HepG2 (cell line): Measurements from ENCODE around the gene JPH2. TPM values are rescaled to one million over a fixed set of nuclear protein-coding genes. Genes with fewer than 3 reads are reported as not detected.

Source experiments
- ATAC-seq: fragments of 200-7000 bp; cut with Tn5 transposase; 3 replicates; pipeline ENCODE4 v1.9.1; 2020; ENCODE audit warnings: mild to moderate bottlenecking, moderate library complexity
- BruUV-seq: library from RNA; stranded (reverse); fragments of 400-500 nt; replicated peaks from 2 replicates; lab custom pipeline; 2021; lab: Mats Ljungman, UMichigan
- CTCF ChIA-PET: fragments of 300-600 bp; formaldehyde crosslinking; extraction: SDS; loops from one replicate; lab custom pipeline; 2021; ENCODE audit warnings: low total read pairs, inconsistent platforms, low intra/inter-chr PET ratio; lab: Yijun Ruan, JAX
- POLR2A ChIA-PET: fragments of 350-600 bp; sonication (Branson Sonifier 250); formaldehyde crosslinking; loops from one replicate; lab custom pipeline; 2020; ENCODE audit warnings: antibody characterized with exemption, inconsistent platforms; lab: Yijun Ruan, JAX
- DNase-seq: peaks from one replicate; pipeline ENCODE4 v3.0.0-alpha.2; 2015; ENCODE audit warnings: low spot score
- FAIRE-seq: peaks from 3 replicates; lab custom pipeline; 2011; peaks lifted over from hg19 to GRCh38; lab: Jason Lieb, UNC
- H2AFZ ChIP-seq: one replicate; pipeline ENCODE4 v1.6.1; 2011; ENCODE audit warnings: low read length, inconsistent platforms
- H3K27ac ChIP-seq: fragments of 300-600 bp; 3 replicates; pipeline ENCODE4 v1.8.0; 2011; ENCODE audit warnings: mixed run types, mild to moderate bottlenecking, mixed read lengths, low read length, inconsistent platforms; ENCODE audit not compliant: insufficient read depth; ENCODE audit errors: extremely low read length
- H3K27me3 ChIP-seq, 2 experiments: fragments of 200-600 bp in 1 of 2; 2 replicates in 1 of 2; 3 replicates in 1 of 2; pipeline versions ENCODE4 v1.6.0 to v1.8.0; 2011; ENCODE audit warnings: low read length in 2 of 2, mild to moderate bottlenecking in 2 of 2, moderate library complexity in 2 of 2, inconsistent platforms in 1 of 2; ENCODE audit not compliant: insufficient read depth in 2 of 2, control insufficient read depth in 1 of 2
- H3K36me3 ChIP-seq, 2 experiments: fragments of 200-600 bp in 1 of 2; replicated peaks in 1 of 2; 2 replicates in 1 of 2; 3 replicates in 1 of 2; pipeline versions ENCODE4 v1.5.1 to v1.8.0; 2011; ENCODE audit warnings: low read length in 2 of 2, inconsistent platforms in 1 of 2; ENCODE audit not compliant: insufficient read depth in 2 of 2, control insufficient read depth in 1 of 2
- H3K4me1 ChIP-seq: 2 replicates; pipeline ENCODE4 v1.5.1; 2012; ENCODE audit warnings: low read length, inconsistent platforms; ENCODE audit not compliant: insufficient read depth
- H3K4me2 ChIP-seq: 2 replicates; pipeline ENCODE4 v1.6.0; 2011; ENCODE audit warnings: low read depth, low read length, inconsistent platforms
- H3K4me3 ChIP-seq, 3 experiments: fragments of 200-600 bp in 1 of 3; sonication (generic), shearing (Covaris generic) in 1 of 3; replicated peaks in 1 of 3; 2 replicates each; pipeline ENCODE4 v1.5.1; 2011 to 2016; ENCODE audit warnings: low read length in 3 of 3, inconsistent platforms in 2 of 3, low read depth in 2 of 3, mild to moderate bottlenecking in 2 of 3, control low read depth in 1 of 3, mixed read lengths in 1 of 3; ENCODE audit not compliant: insufficient read depth in 1 of 3
- H3K79me2 ChIP-seq: one replicate; pipeline ENCODE4 v1.6.1; 2011; ENCODE audit warnings: low read length, inconsistent platforms; ENCODE audit not compliant: insufficient read depth
- H3K9ac ChIP-seq: 2 replicates; pipeline ENCODE4 v1.6.0; 2011; ENCODE audit warnings: mild to moderate bottlenecking, low read depth, low read length, inconsistent platforms; ENCODE audit not compliant: insufficient read depth
- H3K9me3 ChIP-seq: 2 replicates; pipeline ENCODE4 v1.5.1; 2012; ENCODE audit warnings: mild to moderate bottlenecking, low read length
- H4K20me1 ChIP-seq: 2 replicates; pipeline ENCODE4 v1.6.0; 2011; ENCODE audit warnings: inconsistent platforms, mild to moderate bottlenecking, low read length, moderate library complexity; ENCODE audit not compliant: insufficient read depth
- ATF2 ChIP-seq: sonication (generic); formaldehyde crosslinking; IDR thresholded peaks from 2 replicates; pipeline ENCODE4 v1.4.0; 2020; ENCODE audit warnings: missing genetic modification reagents
- CEBPB ChIP-seq: IDR thresholded peaks from 2 replicates; pipeline ENCODE4 v1.6.1; 2011; ENCODE audit warnings: low read depth, low read length, improper control_type of control experiment, borderline replicate concordance
- SALL2 ChIP-seq: sonication (generic); formaldehyde crosslinking; IDR thresholded peaks from 2 replicates; pipeline ENCODE4 v1.8.1; 2023; ENCODE audit warnings: mild to moderate bottlenecking, missing genetic modification reagents, inconsistent platforms
- SMAD1 ChIP-seq: sonication (generic); formaldehyde crosslinking; IDR thresholded peaks from 2 replicates; pipeline ENCODE4 v1.4.0; 2020; ENCODE audit warnings: missing genetic modification reagents, low read depth, mild to moderate bottlenecking, borderline replicate concordance
- ZNF772 ChIP-seq: sonication (generic); formaldehyde crosslinking; IDR thresholded peaks from 2 replicates; pipeline ENCODE4 v1.5.0; 2020; ENCODE audit warnings: mild to moderate bottlenecking, missing genetic modification reagents
- WGBS: methylation state at CpG from one replicate; pipeline ENCODE4 v1.1.6; 2017; ENCODE audit warnings: low lambda C conversion rate; 5-methylcytosine and 5-hydroxymethylcytosine counted together
- in situ Hi-C: cut with HindIII; loops from 2 replicates; pipeline ENCODE4 v1.10.0; 2017; ENCODE audit warnings: low pct_unique_long_range_greater_than_20kb; ENCODE audit not compliant: extremely low pct_ligation_motif_present
- intact Hi-C: fragments of 100-400 bp; cut with micrococcal nuclease; formaldehyde crosslinking; loops from one replicate; pipeline ENCODE4 v1.10.0; 2022; ENCODE audit not compliant: unreplicated experiment
- polyA plus RNA-seq, 8 experiments: library from polyadenylated mRNA; depleted of rRNA in 3 of 8; stranded (reverse) in 7 of 8; unstranded in 1 of 8; fragments of >200 nt; fragmentation: Illumina TruSeq in 4 of 8; extraction: Trizol in 4 of 8; gene quantifications; 2 replicates each; pipeline versions ENCODE4 v1.2.1 to v1.2.3, GENCODE V29; 2011 to 2016; ENCODE audit warnings: low read depth in 4 of 8, missing spikeins in 1 of 8, mixed read lengths in 1 of 8; ENCODE audit not compliant: insufficient read depth in 1 of 8
- total RNA-seq, 5 experiments: library from RNA; depleted of rRNA; stranded (reverse); fragments of >200 nt; fragmentation: Illumina TruSeq; extraction: Trizol; gene quantifications; 2 replicates each; pipeline ENCODE4 v1.2.3, GENCODE V29; 2016; ENCODE audit warnings: low read depth in 1 of 5

JPH2 gene
- total and polyA plus RNA-seq, 2 of the 13 experiments (the other 11 are each of a cell fraction or from before 2014, with no cell fraction given) = 0.42 TPM; not detected in 1

GRCh38 chr20:44106615-44107014 is 80.4 kb downstream of the JPH2 start (continued):
- TF ChIP-seq SALL2 = no peak
- TF ChIP-seq SMAD1 (CRISPR knock-in tag) = no peak
- TF ChIP-seq, all 625 proteins: peak for 0

- no peak overlapping the region for H3K27ac ChIP-seq
- no TSS peak for BruUV-seq
- no peaks in the 10 kb centered on the region for H3K36me3 ChIP-seq
- no peak overlapping the region for H3K4me3 ChIP-seq
- POLR2A ChIA-PET = no interaction called here
- TF ChIP-seq ZNF772 (CRISPR knock-in tag) = no peak
- peak; percentile 30; the same call in 1 of the 2 replicates for TF ChIP-seq CEBPB
- TF ChIP-seq ATF2 (CRISPR knock-in tag) = no peak
- H3K4me2 ChIP-seq = no peak overlapping the region
- H4K20me1 ChIP-seq = no peaks in the 10 kb centered on the region
- ATAC-seq (no peak; the same call in 2 of the 3 replicates), DNase-seq (no peak), FAIRE-seq (peak; percentile 55)
- intact Hi-C loops = no loop called here
- H3K4me1 ChIP-seq = no peaks in the 10 kb centered on the region
- H3K27me3 ChIP-seq = no peaks in the 10 kb centered on the region; a peak in 1 of 5 replicates
- in situ Hi-C loops = no loop called here
- no peak overlapping the region for H3K9ac ChIP-seq
- no peaks in the 10 kb centered on the region for H3K79me2 ChIP-seq
- CTCF ChIA-PET = no interaction called here
- no peak overlapping the region for H2AFZ ChIP-seq
- H3K9me3 ChIP-seq = peaks cover 8% of the 10 kb centered on the region; the same call in 1 of the 2 replicates
- 18% methylated on average over 7 of the region's 7 CpGs for WGBS
Observed at GRCh38 chr20:44104798-44105517, 82.0 kb downstream of the JPH2 start.
